HEK293T (cell line): Measurements from ENCODE around the gene EGFLAM.

Experiments used
- CTCF ChIA-PET: fragments of 350-600 bp; formaldehyde crosslinking; extraction: SDS; loops from one replicate; lab custom pipeline; 2021; ENCODE audit warnings: antibody characterized with exemption, inconsistent platforms; lab: Yijun Ruan, JAX
- POLR2A ChIA-PET: fragments of 350-600 bp; formaldehyde crosslinking; extraction: SDS; loops from one replicate; lab custom pipeline; 2020; ENCODE audit warnings: antibody characterized with exemption, inconsistent platforms; lab: Yijun Ruan, JAX
- DNase-seq: peaks from one replicate; pipeline ENCODE4 v3.0.0; 2012; ENCODE audit warnings: mixed read lengths; ENCODE audit errors: extremely low spot score
- ARNT ChIP-seq: fragments of 450-650 bp; IDR thresholded peaks from 2 replicates; pipeline ENCODE4 v1.6.1; 2017; ENCODE audit warnings: mild to moderate bottlenecking
- BHLHE40 ChIP-seq: fragments of 450-650 bp; IDR thresholded peaks from 2 replicates; pipeline ENCODE4 v1.6.1; 2016; ENCODE audit warnings: mild to moderate bottlenecking, moderate library complexity, borderline replicate concordance
- CTBP1 ChIP-seq: fragments of 450-650 bp; IDR thresholded peaks from 2 replicates; pipeline ENCODE4 v1.6.1; 2016; ENCODE audit warnings: borderline replicate concordance
- ELF4 ChIP-seq: fragments of 450-650 bp; IDR thresholded peaks from 2 replicates; pipeline ENCODE4 v1.6.1; 2017; ENCODE audit warnings: antibody characterized with exemption
- FOXA1 ChIP-seq: fragments of 450-650 bp; IDR thresholded peaks from 2 replicates; pipeline ENCODE4 v1.6.1; 2016; ENCODE audit warnings: mild to moderate bottlenecking
- FOXK2 ChIP-seq: fragments of 450-650 bp; IDR thresholded peaks from 2 replicates; pipeline ENCODE4 v1.6.1; 2016; ENCODE audit warnings: mild to moderate bottlenecking
- FOXM1 ChIP-seq: fragments of 450-650 bp; IDR thresholded peaks from 2 replicates; pipeline ENCODE4 v1.6.1; 2017; ENCODE audit warnings: mild to moderate bottlenecking, borderline replicate concordance
- HDGF ChIP-seq: fragments of 450-650 bp; IDR thresholded peaks from 2 replicates; pipeline ENCODE4 v1.6.1; 2017; ENCODE audit warnings: antibody characterized with exemption, borderline replicate concordance
- L3MBTL2 ChIP-seq: fragments of 450-650 bp; conservative IDR thresholded peaks from 2 replicates; pipeline ENCODE4 v1.6.1; 2016; ENCODE audit warnings: mild to moderate bottlenecking
- LEF1 ChIP-seq: fragments of 450-650 bp; IDR thresholded peaks from 2 replicates; pipeline ENCODE4 v1.6.1; 2017; ENCODE audit warnings: mild to moderate bottlenecking, borderline replicate concordance
- NFRKB ChIP-seq: fragments of 450-650 bp; IDR thresholded peaks from 2 replicates; pipeline ENCODE4 v1.6.1; 2016; ENCODE audit warnings: mild to moderate bottlenecking, moderate library complexity
- SP1 ChIP-seq: fragments of 450-650 bp; IDR thresholded peaks from 2 replicates; pipeline ENCODE4 v1.6.1; 2017
- SUZ12 ChIP-seq: fragments of 450-650 bp; IDR thresholded peaks from 2 replicates; pipeline ENCODE4 v1.6.1; 2016; ENCODE audit warnings: mild to moderate bottlenecking
- TARDBP ChIP-seq: fragments of 450-650 bp; IDR thresholded peaks from 2 replicates; pipeline ENCODE4 v1.6.1; 2016
- ZNF384 ChIP-seq: fragments of 450-650 bp; IDR thresholded peaks from 2 replicates; pipeline ENCODE4 v1.6.1; 2016
- TF ChIP-seq, protein P1 (sequence below): fragments of 450-650 bp; IDR thresholded peaks from 2 replicates; pipeline ENCODE4 v1.6.1; 2016

The EGFLAM gene

DNA sequence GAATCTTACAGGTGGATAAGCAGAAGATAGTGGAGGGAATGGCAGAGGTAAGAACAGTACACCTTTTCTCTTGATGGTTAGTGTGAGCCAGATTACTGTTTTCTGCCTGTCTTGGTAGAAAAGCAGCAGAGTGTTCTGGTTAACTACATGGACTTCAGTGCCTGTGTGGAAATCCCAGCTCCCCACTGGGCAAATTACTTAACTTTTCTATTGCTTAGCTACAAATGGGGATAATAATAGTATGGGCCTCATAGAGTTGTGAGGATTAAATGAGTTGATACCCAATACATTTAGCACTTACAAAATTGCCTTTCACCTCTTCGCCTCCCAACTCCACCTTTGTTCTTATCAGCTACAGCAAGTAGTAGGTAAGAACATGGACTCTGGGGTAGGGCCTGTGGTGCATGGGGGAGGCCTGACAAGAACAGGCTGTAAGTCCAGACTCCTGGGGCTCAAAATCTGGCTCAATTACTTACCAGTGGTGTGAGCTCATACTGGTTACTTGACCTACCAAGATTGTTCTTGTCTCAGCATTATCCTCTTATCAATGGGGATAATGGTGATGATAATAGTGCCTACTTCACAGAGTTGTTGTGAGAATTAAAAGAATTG lies 173.0 kb downstream of the EGFLAM start:
- ChIA-PET CTCF (interaction anchor here (0.7 to 2.2 kb wide), 3 partner anchors 10 to 498 kb away, joined by 3 to 8 read pairs (median 6); no protein-coding TSS in a partner anchor), POLR2A (no interaction called here)
- DNase-seq: no peak
- TF ChIP-seq TARDBP (no peak), FOXK2 (no peak), SUZ12 (no peak), BHLHE40 (no peak), ELF4 (no peak), L3MBTL2 (no peak), ARNT (no peak), NFRKB (no peak), FOXM1 (no peak), ZNF384 (no peak), LEF1 (no peak)

DNA sequence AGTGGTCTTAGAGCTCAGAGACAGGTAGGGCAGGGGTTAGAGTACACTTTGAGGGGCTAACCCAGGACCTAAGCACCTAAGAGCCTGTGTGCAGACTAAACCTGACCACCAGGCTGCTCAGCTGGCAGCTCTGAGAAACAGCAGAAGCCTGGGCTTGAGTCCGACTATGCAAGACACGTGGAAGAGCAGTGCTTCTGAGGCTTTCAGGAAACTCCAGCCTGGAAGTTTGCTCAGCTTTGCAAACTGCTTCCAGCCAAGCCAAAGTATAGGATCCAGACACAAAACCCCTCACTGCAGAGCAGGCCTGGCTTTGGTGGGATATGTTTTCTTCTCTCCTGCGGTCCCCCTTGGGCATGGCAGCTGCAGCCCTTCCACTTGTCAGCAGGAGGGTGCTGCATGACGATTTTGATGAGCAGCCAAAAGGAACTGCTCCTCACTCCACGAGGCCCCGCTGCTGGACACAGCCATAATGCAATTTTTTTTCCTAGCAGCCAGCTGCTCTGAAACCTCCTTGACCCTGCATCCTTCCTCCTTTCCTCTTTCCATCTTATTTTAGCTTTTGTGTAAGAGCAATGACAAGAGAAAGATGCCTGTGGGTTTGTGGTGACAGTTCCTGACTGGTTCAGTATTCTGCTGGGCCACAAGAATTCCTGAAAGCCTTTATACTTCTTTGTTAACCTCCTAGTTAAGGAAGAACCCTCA lies 175.0 kb downstream of the EGFLAM start:
- ChIA-PET CTCF (interaction anchor here (1.2 to 1.5 kb wide), 3 partner anchors 8 to 377 kb away, joined by 3 to 6 read pairs (median 3); no protein-coding TSS in a partner anchor), POLR2A (interaction anchor here (1.4 kb wide), 1 partner anchor 227 kb away, joined by 3 read pairs; no protein-coding TSS in a partner anchor)
- TF ChIP-seq FOXA1 (no peak), ELF4 (no peak), HDGF (no peak), BHLHE40 (no peak), FOXM1 (no peak), ARNT (no peak), SP1 (no peak), TARDBP (no peak), LEF1 (no peak), CTBP1 (no peak), L3MBTL2 (no peak), NFRKB (no peak), ZNF384 (no peak)
- TF ChIP-seq, protein P1, sequence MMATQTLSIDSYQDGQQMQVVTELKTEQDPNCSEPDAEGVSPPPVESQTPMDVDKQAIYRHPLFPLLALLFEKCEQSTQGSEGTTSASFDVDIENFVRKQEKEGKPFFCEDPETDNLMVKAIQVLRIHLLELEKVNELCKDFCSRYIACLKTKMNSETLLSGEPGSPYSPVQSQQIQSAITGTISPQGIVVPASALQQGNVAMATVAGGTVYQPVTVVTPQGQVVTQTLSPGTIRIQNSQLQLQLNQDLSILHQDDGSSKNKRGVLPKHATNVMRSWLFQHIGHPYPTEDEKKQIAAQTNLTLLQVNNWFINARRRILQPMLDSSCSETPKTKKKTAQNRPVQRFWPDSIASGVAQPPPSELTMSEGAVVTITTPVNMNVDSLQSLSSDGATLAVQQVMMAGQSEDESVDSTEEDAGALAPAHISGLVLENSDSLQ: no peak
- no peak for DNase-seq

DNA sequence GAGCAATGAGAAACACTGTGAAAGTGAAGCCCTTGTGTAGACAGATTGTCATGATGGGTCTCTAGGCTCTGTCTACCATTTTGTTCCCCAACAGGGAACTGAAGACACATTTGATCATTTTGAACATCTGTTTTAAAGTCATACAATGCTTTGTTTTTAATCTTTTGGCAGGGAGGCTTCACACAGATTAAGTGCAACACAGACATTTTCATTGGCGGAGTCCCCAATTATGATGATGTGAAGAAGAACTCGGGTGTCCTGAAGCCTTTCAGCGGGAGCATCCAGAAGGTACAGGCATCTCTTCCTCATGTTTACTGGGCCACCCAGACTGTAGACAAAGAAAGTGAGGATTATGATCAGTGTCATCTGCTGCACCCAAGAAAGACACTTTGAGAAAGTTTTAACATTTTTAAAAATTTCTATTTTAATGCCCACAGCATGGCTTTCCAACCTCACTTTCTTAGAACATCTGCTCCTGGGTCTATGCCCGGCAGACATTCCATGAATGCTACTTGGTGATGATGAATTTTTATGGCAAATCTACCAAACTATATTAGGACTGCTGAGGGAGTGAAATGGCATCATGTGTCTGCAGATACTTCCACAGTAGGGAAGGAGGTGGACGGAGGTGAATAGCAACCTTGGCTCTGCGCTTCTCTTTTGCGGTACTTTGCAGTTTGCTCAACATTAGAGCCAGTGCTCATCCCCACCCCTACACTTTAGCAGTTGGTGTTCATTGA lies 176.8 kb downstream of the EGFLAM start:
- DNase-seq: no peak
- ChIA-PET POLR2A (no interaction called here), CTCF (interaction anchor here (1.2 kb wide), 1 partner anchor 316 kb away, joined by 3 read pairs; no protein-coding TSS in a partner anchor)
- TF ChIP-seq, protein P1: no peak
- TF ChIP-seq ARNT: no peak
- no peak for TF ChIP-seq FOXK2
- no peak for TF ChIP-seq FOXA1
- no peak for TF ChIP-seq TARDBP
- no peak for TF ChIP-seq LEF1
- no peak for TF ChIP-seq FOXM1
- no peak for TF ChIP-seq L3MBTL2
- TF ChIP-seq BHLHE40: no peak
- no peak for TF ChIP-seq ZNF384

DNA sequence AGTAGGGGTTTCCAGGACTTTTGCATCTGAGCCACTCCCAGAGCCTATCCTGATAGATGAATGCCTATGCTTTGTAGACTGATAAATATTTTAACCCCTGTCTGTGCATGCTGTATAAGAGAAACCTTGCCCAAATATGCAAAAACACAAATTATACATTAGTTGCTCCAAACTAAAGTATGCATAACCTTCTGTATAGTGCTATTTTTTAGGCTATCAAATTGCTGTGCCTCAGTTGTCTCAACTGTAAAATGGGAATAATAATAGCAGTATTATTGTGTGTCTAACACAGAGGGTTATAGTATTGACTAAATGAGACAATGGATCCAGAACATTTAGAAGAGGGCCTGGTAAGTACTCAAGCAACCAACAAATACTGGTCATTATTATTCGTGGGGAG lies 180.4 kb downstream of the EGFLAM start:
- TF ChIP-seq, protein P1: no peak
- no peak for TF ChIP-seq LEF1
- TF ChIP-seq HDGF: no peak
- CTCF ChIA-PET: no interaction called here
- no peak for DNase-seq
- POLR2A ChIA-PET: no interaction called here

DNA sequence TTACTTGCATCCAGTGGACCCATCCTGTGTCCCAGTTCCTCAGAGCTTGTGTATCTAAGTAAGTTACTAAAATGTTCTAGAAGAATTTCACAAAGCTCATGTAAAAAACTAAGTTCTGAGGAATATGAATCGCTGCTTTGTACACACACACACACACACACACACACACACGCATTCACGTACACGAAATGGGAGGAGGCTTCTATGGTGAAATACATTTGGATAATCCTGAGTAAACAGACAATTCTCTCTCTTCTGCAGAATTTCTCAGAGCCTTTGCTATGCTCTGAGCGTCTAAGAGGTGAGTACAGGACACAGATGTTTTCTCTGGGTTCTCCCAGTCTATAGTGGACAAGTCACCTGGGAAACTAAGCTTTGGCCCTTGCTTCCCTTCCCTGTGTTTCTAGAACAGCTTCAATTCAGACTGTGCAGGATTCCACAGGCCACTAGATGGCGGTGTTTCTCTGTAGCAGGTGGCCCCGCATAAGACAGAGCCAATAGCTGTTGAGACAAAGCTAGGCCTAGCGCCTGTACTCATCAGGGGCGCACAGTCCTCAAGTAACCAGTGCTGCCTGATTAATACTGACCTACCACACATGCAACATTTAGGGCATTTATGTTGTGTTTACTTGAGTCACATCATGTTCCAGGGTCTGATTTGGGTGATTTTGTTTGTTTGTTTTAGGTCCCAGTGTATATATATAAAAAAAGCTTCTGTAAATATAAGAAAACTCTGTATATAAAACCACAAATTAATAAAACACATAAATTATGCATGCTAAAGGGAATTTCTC lies 183.3 kb downstream of the EGFLAM start:
- TF ChIP-seq CTBP1 (no peak), BHLHE40 (no peak), FOXK2 (no peak), LEF1 (no peak), ELF4 (no peak), ARNT (no peak), SP1 (no peak)
- ChIA-PET CTCF (interaction anchor here (0.5 to 5.1 kb wide), 59 partner anchors 8 to 486 kb away, joined by 3 to 77 read pairs (median 4); partner anchors contain the start of gene LIFR), POLR2A (interaction anchor here (0.7 to 1.4 kb wide), 6 partner anchors 74 to 226 kb away, joined by 3 to 4 read pairs (median 3); no protein-coding TSS in a partner anchor)
- peak; percentile 87 for DNase-seq
